GM23338 (cell line): ENCODE results near the gene STX7. TPM values are rescaled to one million over a fixed set of nuclear protein-coding genes. Genes with fewer than 3 reads are reported as not detected.
"Not testable (repeated sequence)": the region's sequence is repeated elsewhere in the genome, so short reads cannot be mapped to it uniquely, and the experiment has no call there.

Source experiments
- ATAC-seq: fragments of 200-7000 bp; cut with Tn5 transposase; 3 replicates; pipeline ENCODE4 v1.9.1; 2020
- DNase-seq: peaks from one replicate; pipeline ENCODE4 v3.0.0-alpha.2; 2015; ENCODE audit warnings: low spot score
- H2AFZ ChIP-seq: fragments of 200-600 bp; sonication (generic); 2 replicates; pipeline ENCODE4 v1.8.0; 2016; ENCODE audit warnings: antibody characterized with exemption, mild to moderate bottlenecking, moderate library complexity
- H3F3A ChIP-seq: fragments of 200-600 bp; sonication (generic); replicated peaks from 2 replicates; pipeline ENCODE4 v1.8.0; 2017; ENCODE audit warnings: antibody characterized with exemption, mixed run types, low read depth
- H3K27ac ChIP-seq: fragments of 200-600 bp; sonication (generic); 2 replicates; pipeline ENCODE4 v1.6.1; 2016; ENCODE audit warnings: low read depth
- H3K27me3 ChIP-seq: fragments of 200-600 bp; sonication (generic); 2 replicates; pipeline ENCODE4 v1.8.0; 2016; ENCODE audit warnings: mild to moderate bottlenecking, mixed run types, moderate library complexity; ENCODE audit not compliant: insufficient read depth
- H3K36me3 ChIP-seq: fragments of 200-600 bp; sonication (generic); 2 replicates; pipeline ENCODE4 v1.8.0; 2016; ENCODE audit warnings: mild to moderate bottlenecking; ENCODE audit not compliant: insufficient read depth
- H3K4me1 ChIP-seq: fragments of 200-600 bp; sonication (generic); 2 replicates; pipeline ENCODE4 v1.8.0; 2016; ENCODE audit warnings: mild to moderate bottlenecking, moderate library complexity; ENCODE audit not compliant: insufficient read depth
- H3K4me2 ChIP-seq: fragments of 200-600 bp; sonication (generic); 2 replicates; pipeline ENCODE4 v1.7.1; 2017; ENCODE audit warnings: mixed run types
- H3K4me3 ChIP-seq: fragments of 200-600 bp; sonication (generic); 2 replicates; pipeline ENCODE4 v1.6.1; 2016; ENCODE audit warnings: mixed run types
- H3K79me2 ChIP-seq: fragments of 200-600 bp; sonication (generic); replicated peaks from 2 replicates; pipeline ENCODE4 v1.8.0; 2017; ENCODE audit warnings: mild to moderate bottlenecking; ENCODE audit not compliant: insufficient read depth
- H3K9me2 ChIP-seq: fragments of 200-600 bp; sonication (generic); 2 replicates; pipeline ENCODE4 v1.8.0; 2017; ENCODE audit not compliant: insufficient read depth
- H4K20me1 ChIP-seq: fragments of 200-600 bp; sonication (generic); replicated peaks from 2 replicates; pipeline ENCODE4 v1.8.0; 2017; ENCODE audit warnings: mild to moderate bottlenecking; ENCODE audit not compliant: insufficient read depth
- H3K27ac Mint-ChIP-seq: 2 replicates; pipeline ENCODE4 v1.8.0; 2020; ENCODE audit warnings: inconsistent platforms, mild to moderate bottlenecking, moderate library complexity, mixed read lengths
- H3K27me3 Mint-ChIP-seq: 3 replicates; pipeline ENCODE4 v1.8.0; 2022; ENCODE audit warnings: low read depth, mild to moderate bottlenecking, moderate library complexity, mixed read lengths, inconsistent platforms; ENCODE audit not compliant: insufficient read depth, poor library complexity
- H3K36me3 Mint-ChIP-seq: 3 replicates; pipeline ENCODE4 v1.8.0; 2021; ENCODE audit warnings: low read depth, mild to moderate bottlenecking, inconsistent platforms, moderate library complexity, mixed read lengths
- H3K4me1 Mint-ChIP-seq: 3 replicates; pipeline ENCODE4 v1.8.0; 2020; ENCODE audit warnings: mild to moderate bottlenecking, inconsistent platforms, mixed read lengths
- H3K4me3 Mint-ChIP-seq: 3 replicates; pipeline ENCODE4 v1.8.0; 2021; ENCODE audit warnings: moderate library complexity, mild to moderate bottlenecking, inconsistent platforms, mixed read lengths
- H3K9me3 Mint-ChIP-seq: 3 replicates; pipeline ENCODE4 v1.8.0; 2020; ENCODE audit warnings: moderate library complexity, mild to moderate bottlenecking, inconsistent platforms, mixed read lengths
- POLR2AphosphoS5 ChIP-seq: IDR thresholded peaks from 2 replicates; pipeline ENCODE4 v1.6.1; 2016; ENCODE audit warnings: antibody characterized with exemption, low read depth
- STAT1 ChIP-seq: IDR thresholded peaks from one replicate; pipeline ENCODE4 v1.6.1; 2016; ENCODE audit warnings: antibody characterized with exemption; ENCODE audit not compliant: unreplicated experiment
- ZNF114 ChIP-seq: fragments of 250-450 bp; sonication (Bioruptor Pico); IDR thresholded peaks from 2 replicates; pipeline ENCODE4 v1.5.0; 2020; ENCODE audit warnings: mild to moderate bottlenecking, moderate library complexity
- long read RNA-seq: library from polyadenylated mRNA; unstranded; transcript quantifications from one replicate; pipeline ENCODE4 v2.0.0, GENCODE V29; 2020; ENCODE audit not compliant: unreplicated experiment
- polyA plus RNA-seq: library from polyadenylated mRNA; unstranded; fragments of >200 nt; fragmentation: Nextera tagmentation; extraction: Ambion mirVana; gene quantifications from 2 replicates; pipeline ENCODE4 v1.2.1, GENCODE V29; 2016
- total RNA-seq: library from RNA; depleted of rRNA; stranded (reverse); fragments of >200 nt; shearing (Covaris generic); gene quantifications from 2 replicates; pipeline ENCODE4 v1.2.3, GENCODE V29; 2014; rRNA removed
- TF ChIP-seq, protein P1 (sequence below): IDR thresholded peaks from 2 replicates; pipeline ENCODE4 v1.6.1; 2016; ENCODE audit warnings: antibody characterized with exemption

The STX7 gene, protein sequence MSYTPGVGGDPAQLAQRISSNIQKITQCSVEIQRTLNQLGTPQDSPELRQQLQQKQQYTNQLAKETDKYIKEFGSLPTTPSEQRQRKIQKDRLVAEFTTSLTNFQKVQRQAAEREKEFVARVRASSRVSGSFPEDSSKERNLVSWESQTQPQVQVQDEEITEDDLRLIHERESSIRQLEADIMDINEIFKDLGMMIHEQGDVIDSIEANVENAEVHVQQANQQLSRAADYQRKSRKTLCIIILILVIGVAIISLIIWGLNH
- total RNA-seq (19.6 and 22.4 TPM in 2 replicates), polyA plus RNA-seq (21.4 and 28.8 TPM in 2 replicates)
- long read RNA-seq, full-length matches to known transcripts, result 15 of 20 reads
- long read RNA-seq, partial matches to known transcripts, result 3 of 20 reads
- long read RNA-seq, other reads (novel, unspliced or antisense), result 2 of 20 reads

DNA sequence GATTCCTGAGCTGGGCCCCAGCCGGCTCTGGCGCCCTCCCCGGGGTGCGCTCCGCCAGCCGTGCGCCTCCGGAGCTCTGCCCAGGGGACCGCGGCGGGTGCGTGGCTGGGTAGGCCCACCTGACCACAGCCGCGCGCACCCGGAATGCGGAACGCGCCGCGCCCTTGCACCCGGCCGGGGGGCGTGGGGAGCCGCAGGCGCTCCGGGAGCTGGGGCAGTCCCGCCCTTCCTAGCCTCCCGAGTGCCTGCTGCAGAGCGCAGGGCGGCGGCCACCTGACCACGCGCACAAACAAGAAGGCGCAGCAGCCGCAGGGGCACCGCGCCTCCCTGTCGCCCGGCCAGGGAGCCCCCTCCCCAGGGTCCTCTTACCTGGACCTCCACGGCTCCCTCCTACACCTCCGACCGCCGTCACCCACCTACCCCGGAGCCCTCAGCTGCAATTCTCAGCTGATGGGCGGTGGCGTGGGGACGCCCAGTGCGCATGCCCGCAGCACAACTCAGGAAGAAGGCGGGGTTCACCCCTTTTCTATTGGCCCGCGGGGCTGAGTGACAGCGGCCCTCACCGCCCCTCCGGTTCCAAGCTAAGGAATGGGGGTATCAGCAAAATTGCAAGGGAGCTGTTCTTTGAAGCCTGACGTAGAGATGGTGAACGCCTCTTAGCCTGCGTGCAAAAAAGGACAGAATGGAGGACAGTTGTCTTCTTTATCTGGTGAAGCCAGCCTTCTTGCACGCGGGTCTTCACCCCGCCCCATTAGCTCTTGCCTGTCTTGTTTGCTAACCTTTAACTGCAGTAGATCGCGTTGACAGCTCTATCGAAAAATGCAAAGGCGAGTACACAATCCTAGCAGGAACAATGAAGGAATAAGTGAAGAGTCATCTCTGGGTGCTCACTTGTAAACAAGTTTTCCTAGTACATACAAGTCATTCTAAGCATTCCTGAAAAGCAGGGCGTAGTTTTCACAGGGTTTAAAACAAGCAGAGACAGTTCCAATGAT, at the start of gene STX7:
STX7 (minus strand) TSS at position 479 of the 995 bp plus-strand sequence. CDS start 9,586 bp downstream, outside the sequence.
- Histone ChIP-seq H3F3A (no peaks in the 10 kb centered on the region), H3K27ac (no peak within 1 kb of the TSS), H3K4me2 (peak within 1 kb of the TSS; percentile 88), H3K9me2 (no peaks in the 10 kb centered on the region), H3K36me3 (no peaks in the 10 kb centered on the region), H3K4me3 (peak within 1 kb of the TSS; percentile 70), H4K20me1 (peaks cover 6% of the 10 kb centered on the region; the same call in 1 of the 2 replicates), H3K79me2 (peaks cover 46% of the 10 kb centered on the region), H2AFZ (peak within 1 kb of the TSS; percentile 100), H3K4me1 (peaks cover 18% of the 10 kb centered on the region; the same call in 1 of the 2 replicates), H3K27me3 (no peaks in the 10 kb centered on the region)
- H3K4me1 Mint-ChIP-seq, result peaks cover 15% of the 10 kb centered on the region
- DNase-seq, result peak; percentile 94
- H3K36me3 Mint-ChIP-seq, result no peaks in the 10 kb centered on the region
- H3K4me3 Mint-ChIP-seq, result peak within 1 kb of the TSS; percentile 95
- ATAC-seq, result peak; percentile 96
- TF ChIP-seq STAT1, result no peak
- peak; percentile 91 for TF ChIP-seq POLR2AphosphoS5
- TF ChIP-seq, protein P1, sequence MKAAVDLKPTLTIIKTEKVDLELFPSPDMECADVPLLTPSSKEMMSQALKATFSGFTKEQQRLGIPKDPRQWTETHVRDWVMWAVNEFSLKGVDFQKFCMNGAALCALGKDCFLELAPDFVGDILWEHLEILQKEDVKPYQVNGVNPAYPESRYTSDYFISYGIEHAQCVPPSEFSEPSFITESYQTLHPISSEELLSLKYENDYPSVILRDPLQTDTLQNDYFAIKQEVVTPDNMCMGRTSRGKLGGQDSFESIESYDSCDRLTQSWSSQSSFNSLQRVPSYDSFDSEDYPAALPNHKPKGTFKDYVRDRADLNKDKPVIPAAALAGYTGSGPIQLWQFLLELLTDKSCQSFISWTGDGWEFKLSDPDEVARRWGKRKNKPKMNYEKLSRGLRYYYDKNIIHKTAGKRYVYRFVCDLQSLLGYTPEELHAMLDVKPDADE, result 0 out of 2 replicates have a peak, but pooled peaks have one; percentile 17
- H3K27me3 Mint-ChIP-seq, result no peaks in the 10 kb centered on the region
- H3K9me3 Mint-ChIP-seq, result no peaks in the 10 kb centered on the region; the same call in 2 of the 3 replicates
- peak within 1 kb of the TSS; percentile 24; the same call in 1 of the 2 replicates for H3K27ac Mint-ChIP-seq

DNA sequence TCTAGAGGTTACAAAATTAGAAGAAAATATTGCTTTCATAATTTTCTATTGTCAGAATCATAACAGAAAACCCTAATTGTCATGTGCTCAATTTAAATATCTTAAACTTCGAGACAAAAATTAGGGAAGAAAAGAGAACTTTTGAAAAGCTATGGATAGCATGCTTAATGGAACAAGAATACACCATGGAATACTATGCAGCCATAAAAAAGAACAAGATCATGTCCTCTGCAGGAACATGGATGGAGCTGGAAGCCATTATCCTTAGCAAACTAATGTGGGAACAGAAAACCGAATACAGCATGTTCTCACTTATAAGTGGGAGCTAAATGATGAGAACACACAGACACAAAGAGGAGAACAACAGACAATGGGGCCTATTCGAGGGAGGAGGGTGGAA, 47.2 kb upstream of the STX7 start:
- H3K27me3 Mint-ChIP-seq, DNase-seq, H3K4me2 ChIP-seq, H3K36me3 Mint-ChIP-seq, H3K4me1 Mint-ChIP-seq, H3K27me3 ChIP-seq, H3K4me1 ChIP-seq, H3K79me2 ChIP-seq, H2AFZ ChIP-seq, H3K36me3 ChIP-seq, H3K27ac Mint-ChIP-seq, H3K27ac ChIP-seq, ATAC-seq, H3K9me2 ChIP-seq, H3K4me3 ChIP-seq, H3F3A ChIP-seq, H3K9me3 Mint-ChIP-seq, H4K20me1 ChIP-seq, H3K4me3 Mint-ChIP-seq: not testable (repeated sequence)

DNA sequence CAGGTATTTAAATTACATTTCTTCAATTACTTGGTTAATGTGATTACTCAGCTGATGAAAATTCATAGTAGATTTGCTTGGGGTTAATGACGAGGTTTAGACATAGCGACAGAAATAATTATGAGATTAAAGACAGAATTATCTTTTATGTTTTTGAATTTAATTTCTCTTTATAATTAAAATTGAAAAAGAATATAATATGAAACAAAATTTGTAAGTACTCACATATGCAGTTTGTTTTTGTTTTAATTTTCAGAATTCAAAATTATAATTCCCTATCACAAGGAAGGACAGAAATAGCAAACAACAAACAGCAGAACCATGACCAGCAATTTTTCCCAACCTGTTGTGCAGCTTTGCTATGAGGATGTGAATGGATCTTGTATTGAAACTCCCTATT, 39.5 kb upstream of the STX7 start, which contains the start of gene TAAR8:
TAAR8 (plus strand) TSS at position 301 of the 400 bp plus-strand sequence; CDS start at position 322, 21 bp downstream.
- Histone ChIP-seq H3K27ac (no peak within 1 kb of the TSS), H3K27me3 (no peaks in the 10 kb centered on the region), H3K4me1 (peaks cover 9% of the 10 kb centered on the region), H4K20me1 (no peaks in the 10 kb centered on the region), H3K4me3 (no peak within 1 kb of the TSS), H3K79me2 (no peaks in the 10 kb centered on the region), H3F3A (no peaks in the 10 kb centered on the region), H3K36me3 (no peaks in the 10 kb centered on the region), H3K4me2 (no peak within 1 kb of the TSS), H3K9me2 (no peaks in the 10 kb centered on the region), H2AFZ (peak within 1 kb of the TSS; percentile 90)
- Mint-ChIP-seq H3K4me1 (peaks cover 20% of the 10 kb centered on the region), H3K36me3 (no peaks in the 10 kb centered on the region), H3K9me3 (no peaks in the 10 kb centered on the region), H3K27me3 (no peaks in the 10 kb centered on the region), H3K4me3 (no peak within 1 kb of the TSS), H3K27ac (no peak within 1 kb of the TSS)
- no peak for ATAC-seq
- TF ChIP-seq STAT1 (no peak), ZNF114 (no peak)
- no peak for DNase-seq
